Neural progenitor cell (in vitro differentiated cells): ENCODE results near the gene BTBD9. TPM values are rescaled to one million over a fixed set of nuclear protein-coding genes. Genes with fewer than 3 reads are reported as not detected.
"Not testable (repeated sequence)": the region's sequence is repeated elsewhere in the genome, so short reads cannot be mapped to it uniquely, and the experiment has no call there.

Source experiments
- DNase-seq: peaks from one replicate; pipeline ENCODE4 v3.0.0-alpha.2; 2016; ENCODE audit warnings: low spot score
- H2AFZ ChIP-seq: fragments of 200-600 bp; sonication (generic); replicated peaks from 2 replicates; pipeline ENCODE4 v1.6.1; 2016; ENCODE audit warnings: antibody characterized with exemption
- H3F3A ChIP-seq: fragments of 200-600 bp; sonication (generic); 2 replicates; pipeline ENCODE4 v1.6.1; 2016; ENCODE audit warnings: antibody characterized with exemption, low read depth
- H3K27ac ChIP-seq: fragments of 200-600 bp; sonication (generic); 2 replicates; pipeline ENCODE4 v1.5.1; 2016; ENCODE audit warnings: mild to moderate bottlenecking
- H3K27me3 ChIP-seq: fragments of 200-600 bp; sonication (generic); 2 replicates; pipeline ENCODE4 v1.6.1; 2016; ENCODE audit warnings: mild to moderate bottlenecking, moderate library complexity
- H3K36me3 ChIP-seq: fragments of 200-600 bp; sonication (generic); 2 replicates; pipeline ENCODE4 v1.5.1; 2016
- H3K4me1 ChIP-seq: fragments of 200-600 bp; sonication (generic); 2 replicates; pipeline ENCODE4 v1.6.1; 2016; ENCODE audit warnings: mixed run types
- H3K4me2 ChIP-seq: fragments of 200-600 bp; sonication (generic); 2 replicates; pipeline ENCODE4 v1.6.1; 2016
- H3K4me3 ChIP-seq: fragments of 200-600 bp; sonication (generic); 2 replicates; pipeline ENCODE4 v1.5.1; 2016
- H3K79me2 ChIP-seq: fragments of 200-600 bp; sonication (generic); 2 replicates; pipeline ENCODE4 v1.6.1; 2016; ENCODE audit warnings: low read depth
- H3K9ac ChIP-seq: fragments of 200-600 bp; sonication (generic); 2 replicates; pipeline ENCODE4 v1.6.1; 2016
- H3K9me3 ChIP-seq: fragments of 200-600 bp; sonication (generic); 2 replicates; pipeline ENCODE4 v1.5.1; 2016; ENCODE audit warnings: low read depth
- H4K20me1 ChIP-seq: fragments of 200-600 bp; sonication (generic); 2 replicates; pipeline ENCODE4 v1.6.1; 2016; ENCODE audit warnings: low read depth
- H3K27ac Mint-ChIP-seq: 3 replicates; pipeline ENCODE4 v1.8.0; 2021; ENCODE audit warnings: mixed read lengths
- H3K27me3 Mint-ChIP-seq: 2 replicates; pipeline ENCODE4 v1.8.0; 2022; ENCODE audit warnings: low read depth, mild to moderate bottlenecking, inconsistent platforms, moderate library complexity, mixed read lengths; ENCODE audit not compliant: insufficient read depth
- H3K36me3 Mint-ChIP-seq: 3 replicates; pipeline ENCODE4 v1.8.0; 2021; ENCODE audit warnings: mixed read lengths
- H3K4me1 Mint-ChIP-seq: 3 replicates; pipeline ENCODE4 v1.8.0; 2021; ENCODE audit warnings: mixed read lengths
- H3K4me3 Mint-ChIP-seq: 3 replicates; pipeline ENCODE4 v1.8.0; 2021; ENCODE audit warnings: mild to moderate bottlenecking, moderate library complexity, mixed read lengths
- H3K9me3 Mint-ChIP-seq: 3 replicates; pipeline ENCODE4 v1.8.0; 2020; ENCODE audit warnings: mixed read lengths
- EZH2 ChIP-seq: fragments of 200-600 bp; sonication (generic); IDR thresholded peaks from 2 replicates; pipeline ENCODE4 v1.6.1; 2017; ENCODE audit warnings: antibody characterized with exemption, mild to moderate bottlenecking, moderate library complexity
- EZH2phosphoT487 ChIP-seq: fragments of 200-600 bp; sonication (generic); IDR thresholded peaks from 2 replicates; pipeline ENCODE4 v1.6.1; 2017; ENCODE audit warnings: antibody characterized with exemption
- total RNA-seq: library from RNA; depleted of rRNA; stranded (reverse); fragments of >200 nt; gene quantifications from 2 replicates; pipeline ENCODE4 v1.2.3, GENCODE V29; 2015; ENCODE audit warnings: low replicate concordance
- TF ChIP-seq, protein P1 (sequence below): fragments of 200-600 bp; sonication (generic); IDR thresholded peaks from 2 replicates; pipeline ENCODE4 v1.5.1; 2017; ENCODE audit warnings: antibody characterized with exemption, mild to moderate bottlenecking

The BTBD9 gene
- total RNA-seq, 1 donor from 2014 or later: 16.9 TPM

DNA sequence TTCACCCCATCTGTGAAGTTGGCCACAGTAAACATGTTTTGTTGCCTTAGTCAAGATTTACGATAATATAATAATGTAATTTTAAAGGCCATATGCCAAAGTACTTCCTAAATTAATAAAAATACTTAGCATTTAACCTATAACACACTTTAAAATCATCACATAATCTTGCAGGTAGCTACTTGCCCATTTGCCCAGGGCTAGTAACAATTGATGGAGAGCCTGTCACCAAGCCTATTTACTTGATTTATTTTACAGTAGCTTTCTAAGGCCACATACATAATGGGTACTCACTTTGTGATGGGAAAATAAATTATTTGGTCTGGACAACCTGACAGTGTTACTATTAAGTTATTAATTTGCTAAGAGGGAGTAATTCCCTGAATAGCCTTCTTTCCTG lies 14.5 kb downstream of the BTBD9 start:
- Histone ChIP-seq H2AFZ (no peak overlapping the region), H3K9ac (no peak overlapping the region), H3K9me3 (no peaks in the 10 kb centered on the region), H3K36me3 (no peaks in the 10 kb centered on the region), H3K4me1 (peaks cover 16% of the 10 kb centered on the region), H3K27me3 (no peaks in the 10 kb centered on the region), H3F3A (peaks cover 20% of the 10 kb centered on the region), H3K4me2 (no peak overlapping the region), H3K79me2 (peaks cover 4% of the 10 kb centered on the region), H4K20me1 (peaks cover 4% of the 10 kb centered on the region), H3K4me3 (no peak overlapping the region), H3K27ac (no peak overlapping the region)
- no peaks in the 10 kb centered on the region for H3K27me3 Mint-ChIP-seq
- TF ChIP-seq, protein P1, sequence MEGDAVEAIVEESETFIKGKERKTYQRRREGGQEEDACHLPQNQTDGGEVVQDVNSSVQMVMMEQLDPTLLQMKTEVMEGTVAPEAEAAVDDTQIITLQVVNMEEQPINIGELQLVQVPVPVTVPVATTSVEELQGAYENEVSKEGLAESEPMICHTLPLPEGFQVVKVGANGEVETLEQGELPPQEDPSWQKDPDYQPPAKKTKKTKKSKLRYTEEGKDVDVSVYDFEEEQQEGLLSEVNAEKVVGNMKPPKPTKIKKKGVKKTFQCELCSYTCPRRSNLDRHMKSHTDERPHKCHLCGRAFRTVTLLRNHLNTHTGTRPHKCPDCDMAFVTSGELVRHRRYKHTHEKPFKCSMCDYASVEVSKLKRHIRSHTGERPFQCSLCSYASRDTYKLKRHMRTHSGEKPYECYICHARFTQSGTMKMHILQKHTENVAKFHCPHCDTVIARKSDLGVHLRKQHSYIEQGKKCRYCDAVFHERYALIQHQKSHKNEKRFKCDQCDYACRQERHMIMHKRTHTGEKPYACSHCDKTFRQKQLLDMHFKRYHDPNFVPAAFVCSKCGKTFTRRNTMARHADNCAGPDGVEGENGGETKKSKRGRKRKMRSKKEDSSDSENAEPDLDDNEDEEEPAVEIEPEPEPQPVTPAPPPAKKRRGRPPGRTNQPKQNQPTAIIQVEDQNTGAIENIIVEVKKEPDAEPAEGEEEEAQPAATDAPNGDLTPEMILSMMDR: no peak
- no peak for TF ChIP-seq EZH2phosphoT487
- H3K36me3 Mint-ChIP-seq: no peaks in the 10 kb centered on the region
- peaks cover 2% of the 10 kb centered on the region for H3K4me1 Mint-ChIP-seq
- DNase-seq: no peak
- H3K9me3 Mint-ChIP-seq: peaks cover 4% of the 10 kb centered on the region
- H3K4me3 Mint-ChIP-seq: no peak overlapping the region
- H3K27ac Mint-ChIP-seq: no peak overlapping the region

DNA sequence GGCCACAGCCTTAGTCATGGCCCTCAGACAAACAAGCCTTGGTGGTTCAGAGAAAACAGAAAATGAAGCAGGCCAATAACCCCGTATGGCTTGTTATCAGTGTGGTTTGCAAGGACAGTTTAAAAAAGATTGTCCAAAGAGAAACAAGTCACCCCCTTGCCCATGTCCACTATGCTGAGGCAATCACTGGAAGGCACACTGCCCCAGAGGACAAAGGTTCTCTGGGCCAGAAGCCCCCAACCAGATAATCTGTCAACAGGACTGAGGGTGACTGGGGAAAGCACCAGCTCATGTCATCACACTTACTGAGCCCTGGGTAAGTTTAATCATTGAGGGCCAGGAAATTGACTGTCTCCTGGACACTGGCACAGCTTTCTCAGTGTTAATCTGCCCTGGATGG lies 20.4 kb downstream of the BTBD9 start:
- H3K27ac Mint-ChIP-seq, H3K36me3 Mint-ChIP-seq, H3K4me2 ChIP-seq, H2AFZ ChIP-seq, H3K4me3 Mint-ChIP-seq, DNase-seq, H3K27ac ChIP-seq, H3K9me3 ChIP-seq, H3K79me2 ChIP-seq, H3K4me3 ChIP-seq, H3K27me3 Mint-ChIP-seq, H3K36me3 ChIP-seq, H3K9ac ChIP-seq, H3K27me3 ChIP-seq, H3K9me3 Mint-ChIP-seq, H3K4me1 Mint-ChIP-seq, H4K20me1 ChIP-seq: not testable (repeated sequence)
- peaks cover 20% of the 10 kb centered on the region for H3F3A ChIP-seq
- peaks cover 19% of the 10 kb centered on the region for H3K4me1 ChIP-seq

DNA sequence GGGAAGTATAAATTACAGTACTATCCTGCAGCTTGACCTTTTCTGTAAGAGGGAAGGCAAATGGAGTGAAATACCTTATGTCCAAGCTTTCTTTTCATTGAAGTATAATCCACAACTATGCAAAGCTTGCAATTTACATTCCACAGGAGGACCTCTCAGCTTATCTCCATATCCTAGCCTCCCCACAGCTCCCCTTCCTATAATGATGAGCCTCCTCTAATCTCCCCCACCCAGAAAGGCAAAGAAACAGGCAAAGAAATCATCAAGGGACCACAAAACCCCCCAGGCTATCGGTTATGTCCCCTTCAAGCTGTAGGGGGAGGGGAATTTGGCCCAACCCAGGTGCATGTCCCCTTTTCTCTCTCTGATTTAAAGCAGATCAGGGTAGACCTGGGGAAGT lies 21.4 kb downstream of the BTBD9 start:
- H3K4me3 ChIP-seq, H3K4me1 Mint-ChIP-seq, H3K27me3 Mint-ChIP-seq, H3K9ac ChIP-seq, H3K4me2 ChIP-seq, H3K36me3 Mint-ChIP-seq, H3K27ac ChIP-seq, H4K20me1 ChIP-seq, H3K27ac Mint-ChIP-seq, H3K4me3 Mint-ChIP-seq, H3K79me2 ChIP-seq, H2AFZ ChIP-seq, H3K36me3 ChIP-seq, H3K27me3 ChIP-seq, H3K9me3 ChIP-seq, H3K9me3 Mint-ChIP-seq: not testable (repeated sequence)
- peak; percentile 8 for DNase-seq
- Histone ChIP-seq H3F3A (peaks cover 17% of the 10 kb centered on the region), H3K4me1 (peaks cover 19% of the 10 kb centered on the region)

DNA sequence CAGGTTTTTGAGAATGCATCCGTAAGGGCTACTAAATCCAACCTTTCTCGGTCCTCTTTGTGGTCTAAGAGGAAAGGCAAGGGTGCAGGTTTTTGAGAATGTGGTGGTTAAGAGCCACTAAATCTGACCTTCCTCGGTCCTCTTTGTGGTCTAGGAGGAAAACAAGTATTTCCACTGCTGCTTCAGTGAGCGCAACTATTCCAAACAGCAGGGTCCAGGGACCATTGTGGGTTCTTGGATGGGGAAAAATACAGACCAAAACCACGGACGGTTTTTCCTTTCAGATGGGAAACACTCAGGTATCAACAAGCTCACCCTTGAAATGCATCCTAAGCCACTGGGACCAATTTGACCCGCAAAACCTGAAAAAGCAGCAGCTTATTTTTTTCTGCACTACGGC lies 21.9 kb downstream of the BTBD9 start:
- no peak overlapping the region for H3K27ac Mint-ChIP-seq
- DNase-seq: no peak
- Histone ChIP-seq H4K20me1 (peaks cover 4% of the 10 kb centered on the region), H3F3A (peaks cover 13% of the 10 kb centered on the region), H3K4me3 (no peak overlapping the region), H3K79me2 (no peaks in the 10 kb centered on the region), H3K36me3 (no peaks in the 10 kb centered on the region), H3K27ac (no peak overlapping the region), H3K27me3 (no peaks in the 10 kb centered on the region), H2AFZ (no peak overlapping the region), H3K9me3 (no peaks in the 10 kb centered on the region), H3K4me1 (peaks cover 16% of the 10 kb centered on the region), H3K9ac (no peak overlapping the region), H3K4me2 (no peak overlapping the region)
- H3K4me1 Mint-ChIP-seq: peaks cover 3% of the 10 kb centered on the region
- peaks cover 2% of the 10 kb centered on the region for H3K36me3 Mint-ChIP-seq
- TF ChIP-seq, protein P1: no peak
- no peak for TF ChIP-seq EZH2phosphoT487
- TF ChIP-seq EZH2: no peak
- H3K9me3 Mint-ChIP-seq: peaks cover 5% of the 10 kb centered on the region
- H3K27me3 Mint-ChIP-seq: no peaks in the 10 kb centered on the region
- H3K4me3 Mint-ChIP-seq: no peak overlapping the region
